ENCODE measurements around the gene MYO1D.
A peak's percentile ranks its signal among the peaks of the same experiment; 100 is the strongest.

MYO1D gene

GRCh38 chr17:32625971-32626370, 251.0 kb downstream of the MYO1D start:
- DNase-seq (ENCODE audit: low read depth) = no peak

- DNase-seq (ENCODE audit: low read depth) = no peak
Observed at GRCh38 chr17:32623196-32623595, 253.7 kb downstream of the MYO1D start.

GRCh38 chr17:32622540-32622939, 254.4 kb downstream of the MYO1D start:
- no peak for DNase-seq (ENCODE audit: low read depth)

- DNase-seq (ENCODE audit: low read depth) = no peak
Observed at GRCh38 chr17:32621612-32622312, 255.2 kb downstream of the MYO1D start.

- no peak for DNase-seq (ENCODE audit: low read depth)
Observed at GRCh38 chr17:32615326-32615725, 261.6 kb downstream of the MYO1D start.

GRCh38 chr17:32610943-32611342, 266.0 kb downstream of the MYO1D start:
- no peak for DNase-seq (ENCODE audit: low read depth)

GRCh38 chr17:32609884-32610650, 266.9 kb downstream of the MYO1D start:
- no peak for DNase-seq (ENCODE audit: low read depth)

DNA sequence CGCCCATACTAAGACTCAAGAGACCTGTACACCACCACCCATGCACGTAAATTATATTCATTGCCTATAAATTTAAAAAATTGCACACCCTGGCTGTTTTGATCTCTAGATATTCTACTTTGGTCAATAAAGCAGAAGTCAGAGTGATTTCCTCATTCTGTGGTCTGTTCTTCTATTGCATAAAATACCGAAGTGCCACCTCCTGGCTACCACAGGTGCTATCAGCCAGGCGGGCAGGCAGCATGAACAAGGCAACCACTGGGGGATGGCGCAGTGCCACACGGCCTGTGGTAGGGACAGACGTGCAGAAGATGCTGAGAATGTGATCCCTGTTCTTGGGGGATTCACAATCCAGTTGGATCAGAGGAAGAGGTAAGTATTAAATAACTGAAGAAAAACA, 267.8 kb downstream of the MYO1D start:
- DNase-seq (ENCODE audit: low read depth) = peak; percentile 54

DNA sequence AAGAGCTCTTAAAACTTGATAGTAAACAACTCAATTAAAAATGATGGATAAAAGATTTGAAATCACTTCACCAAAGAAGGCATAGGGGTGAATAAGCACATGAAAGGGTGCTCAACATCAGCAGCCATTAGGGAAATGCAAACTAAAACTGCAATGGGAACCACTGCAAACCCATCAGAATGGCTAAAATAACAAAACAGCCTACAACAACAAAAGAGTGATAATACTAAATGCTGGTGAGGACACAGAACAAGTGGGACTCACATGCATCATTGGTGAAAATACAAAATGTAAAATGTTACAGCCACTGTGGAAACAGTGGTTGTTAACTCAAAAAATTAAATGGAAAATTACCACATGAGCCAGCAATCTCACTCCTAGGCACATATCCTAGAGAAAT, 268.7 kb downstream of the MYO1D start:
- DNase-seq (ENCODE audit: low read depth) = no peak

DNA sequence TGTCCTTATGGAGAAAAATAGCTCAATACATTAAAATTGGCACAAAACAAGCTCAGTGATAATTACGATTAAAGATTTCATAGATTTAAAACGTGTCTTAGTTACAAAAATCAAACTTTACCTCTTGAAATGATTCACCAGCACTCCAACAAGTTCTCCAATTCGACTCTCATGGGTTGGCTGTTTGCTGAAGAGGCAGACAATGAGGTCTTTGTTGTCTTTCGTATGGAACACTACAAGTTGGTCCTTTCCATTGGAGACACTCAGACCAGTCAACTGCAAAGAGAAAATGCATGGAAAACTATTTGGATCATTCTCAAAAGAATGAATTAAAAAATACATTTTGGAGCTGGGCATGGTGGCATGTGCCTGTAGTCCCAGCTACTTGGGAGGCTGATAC, 272.0 kb downstream of the MYO1D start:
- no peak for DNase-seq (ENCODE audit: low read depth)

- no peak for DNase-seq (ENCODE audit: low read depth)
Observed at GRCh38 chr17:32602396-32602795, 274.5 kb downstream of the MYO1D start.

DNA sequence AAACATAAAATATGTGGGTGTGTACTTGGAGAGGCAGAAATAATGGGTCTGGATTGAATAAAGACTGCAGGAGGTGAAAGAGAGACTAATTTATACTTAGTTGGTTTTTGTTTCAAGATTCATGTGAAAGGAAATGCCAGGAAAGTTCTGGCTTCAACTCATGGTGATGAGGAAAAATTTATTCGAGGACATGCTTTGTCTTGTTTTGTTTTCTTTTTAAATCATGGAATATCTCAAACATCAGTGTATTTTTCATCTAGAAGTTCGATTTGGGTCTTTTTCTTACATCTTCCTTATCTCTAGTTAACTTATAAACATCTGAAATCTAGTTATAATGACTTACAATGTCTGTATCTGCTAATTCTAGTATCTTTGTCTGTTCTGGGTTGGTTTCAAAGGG, 275.1 kb downstream of the MYO1D start:
- DNase-seq (ENCODE audit: low read depth) = no peak

GRCh38 chr17:32596628-32597027, 280.3 kb downstream of the MYO1D start:
- no peak for DNase-seq (ENCODE audit: low read depth)

DNA sequence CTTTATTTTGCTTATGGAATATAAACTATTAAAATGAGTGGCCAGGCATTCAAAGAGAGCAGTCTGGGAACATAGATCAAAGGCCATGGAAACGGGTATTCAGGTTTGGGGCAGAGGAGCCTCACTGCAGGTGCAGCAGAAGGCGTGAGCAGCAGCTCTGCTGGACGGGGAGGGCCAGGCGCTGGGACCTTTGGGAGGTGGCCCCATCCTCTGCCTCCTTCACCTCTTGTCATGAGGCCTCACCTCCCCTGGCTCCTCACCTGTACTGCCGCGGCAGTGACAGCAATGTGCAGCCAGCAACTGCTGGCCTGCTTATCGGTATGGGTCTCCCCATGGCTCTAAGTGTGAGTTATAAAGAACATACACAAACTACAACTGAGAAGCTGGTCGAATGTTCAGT, 280.7 kb downstream of the MYO1D start:
- no peak for DNase-seq (ENCODE audit: low read depth)

DNA sequence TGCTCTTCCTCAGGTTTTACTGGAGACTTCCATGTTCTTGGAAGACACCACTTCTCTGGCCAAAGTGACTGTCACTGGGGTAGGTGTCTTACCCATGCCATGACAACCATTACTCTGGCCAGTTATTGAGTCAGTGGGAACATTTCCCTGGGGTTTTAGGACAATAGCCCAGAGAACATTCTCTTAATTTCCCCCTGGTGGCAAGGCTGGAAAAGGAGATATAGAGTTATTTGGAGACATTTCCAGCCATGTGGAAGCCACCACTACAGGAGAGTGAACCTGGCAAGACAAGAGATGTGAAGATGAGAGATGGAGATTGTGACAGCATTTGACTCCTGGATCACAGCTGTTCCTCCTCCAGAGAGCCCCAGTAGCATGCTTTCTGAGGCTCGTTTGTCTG, 283.9 kb downstream of the MYO1D start:
- DNase-seq (ENCODE audit: low read depth) = no peak

- DNase-seq (ENCODE audit: low read depth) = no peak
Observed at GRCh38 chr17:32591405-32591804, 285.5 kb downstream of the MYO1D start.

DNA sequence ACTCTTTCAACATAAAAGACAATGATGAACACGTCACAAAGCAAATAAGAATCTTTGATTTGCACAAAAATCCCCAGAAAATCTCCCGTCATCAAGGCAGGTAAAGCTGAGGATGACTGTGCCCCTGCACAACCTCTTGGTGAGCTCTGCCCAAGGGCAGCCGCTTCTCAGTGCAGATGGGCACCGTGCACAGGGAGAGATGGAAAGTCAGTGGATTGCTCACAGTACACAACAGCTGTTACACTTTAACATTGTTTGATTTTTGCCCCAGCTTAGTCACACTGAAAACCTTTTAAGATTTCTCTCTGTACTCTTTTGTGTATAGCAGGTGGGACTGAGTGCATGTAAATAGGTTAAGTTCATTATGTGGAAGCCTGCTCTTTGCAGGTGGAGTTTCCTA, 285.9 kb downstream of the MYO1D start:
- DNase-seq (ENCODE audit: low read depth) = no peak

DNA sequence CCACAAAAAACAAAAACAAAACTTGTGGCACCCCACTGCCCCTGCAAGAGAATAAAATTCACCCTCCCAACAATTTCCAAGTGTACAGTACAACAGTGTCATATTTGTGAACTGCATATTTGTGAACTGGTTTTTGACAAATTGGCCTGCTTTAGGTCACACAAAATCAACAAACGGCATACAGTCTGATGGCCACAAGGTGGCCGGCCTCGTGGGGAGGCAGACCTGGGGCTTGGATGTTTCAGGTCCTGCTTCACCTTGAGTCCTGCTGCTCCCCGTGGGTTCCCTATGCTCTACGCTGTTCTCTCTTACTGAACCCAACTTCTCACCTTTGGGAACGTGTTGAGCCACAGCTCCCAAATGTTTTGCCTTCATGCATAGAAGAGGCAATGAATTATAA, 287.9 kb downstream of the MYO1D start:
- no peak for DNase-seq (ENCODE audit: low read depth)

DNA sequence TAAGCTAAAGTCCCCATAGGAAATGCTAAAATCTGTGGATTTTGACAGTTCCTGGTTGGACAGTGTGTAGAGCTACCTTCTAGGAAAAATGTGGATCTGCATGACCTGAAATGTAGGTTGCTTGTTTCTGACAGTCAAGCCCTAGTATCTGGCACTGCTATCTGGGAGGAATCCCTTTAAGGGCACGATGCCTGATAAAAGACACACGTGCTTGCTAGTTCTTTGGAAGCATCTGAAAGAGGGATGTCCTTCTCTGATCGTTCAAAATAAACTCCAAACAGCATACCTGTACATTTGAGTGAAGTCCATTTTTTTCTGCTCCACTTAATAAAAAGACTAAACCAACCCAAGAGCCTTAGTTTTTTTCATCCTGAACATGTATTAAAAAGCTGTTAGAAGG, 288.8 kb downstream of the MYO1D start:
- DNase-seq (ENCODE audit: low read depth) = no peak

DNA sequence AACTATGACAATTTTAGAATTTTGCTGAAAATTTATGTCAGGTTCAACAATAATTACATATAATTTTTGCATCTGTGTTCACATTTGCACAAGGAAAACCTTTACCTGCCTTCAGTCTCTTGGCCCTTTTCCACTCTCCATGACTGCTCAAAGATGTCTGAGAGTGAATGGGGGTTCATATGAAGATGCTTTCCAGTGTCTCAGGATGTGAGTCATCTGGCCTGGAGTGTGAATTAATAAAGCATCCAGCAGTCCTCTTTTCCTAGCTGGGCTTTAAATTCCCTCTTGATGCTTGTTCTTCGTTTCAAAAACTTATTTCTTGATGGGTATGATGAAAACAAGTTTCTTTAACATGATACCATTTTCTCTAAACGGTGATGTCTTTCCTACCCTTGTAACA, 290.3 kb downstream of the MYO1D start:
- no peak for DNase-seq (ENCODE audit: low read depth)

GRCh38 chr17:32584792-32585191, 292.1 kb downstream of the MYO1D start:
- DNase-seq (ENCODE audit: low read depth) = no peak

- no peak for DNase-seq (ENCODE audit: low read depth)
Observed at GRCh38 chr17:32583053-32583452, 293.9 kb downstream of the MYO1D start.

- DNase-seq (ENCODE audit: low read depth) = no peak
Observed at GRCh38 chr17:32575852-32576251, 301.1 kb downstream of the MYO1D start.

GRCh38 chr17:32570081-32570396, 306.9 kb downstream of the MYO1D start:
- DNase-seq (ENCODE audit: low read depth) = no peak

Data from stimulated activated CD8-positive, alpha-beta memory T cell treated with anti-CD3 and anti-CD28 coated beads, Interleukin-12 subunit alpha, Interleukin-12 subunit beta, amount 100 ng/mL, for 1 hour (primary cell).